GM21526 (cell line): Measurements from ENCODE around the gene ERICH3.

ENCODE experiments used
- ATAC-seq: cut with Tn5 transposase; IDR thresholded peaks from one replicate; pipeline ENCODE4 v1.9.1; 2021; ENCODE audit warnings: moderate library complexity; ENCODE audit not compliant: unreplicated experiment, low FRiP score

Gene ERICH3

GRCh38 chr1:74673351-74674111 lies at the start of gene ERICH3:
Gene ERICH3, minus strand, starts transcription at chr1:74673792. Its CDS starts 273 bp downstream, at chr1:74673519.
- no peak for ATAC-seq

- no peak for ATAC-seq
Measured at GRCh38 chr1:74717626-74718025, 44.0 kb upstream of the ERICH3 start.

DNA sequence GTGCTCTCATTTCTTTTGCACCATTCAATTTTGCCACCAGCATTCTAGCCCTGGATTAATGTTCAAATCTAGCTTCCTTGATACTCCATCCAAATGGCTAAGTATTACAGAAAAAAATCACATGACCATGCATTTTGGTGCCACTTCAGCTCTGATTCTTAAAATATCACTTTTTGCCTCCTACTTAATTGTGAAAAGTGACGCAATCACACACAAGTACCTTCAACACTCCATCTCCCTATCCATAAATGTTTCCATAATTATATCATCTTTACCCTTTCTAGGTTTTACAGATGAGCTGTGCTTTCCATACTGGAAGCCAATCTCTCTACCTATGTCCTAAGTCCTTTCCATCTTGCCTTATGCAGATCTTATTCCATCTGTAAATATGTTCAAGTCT lies 43.2 kb upstream of the ERICH3 start:
- ATAC-seq, result no peak

DNA sequence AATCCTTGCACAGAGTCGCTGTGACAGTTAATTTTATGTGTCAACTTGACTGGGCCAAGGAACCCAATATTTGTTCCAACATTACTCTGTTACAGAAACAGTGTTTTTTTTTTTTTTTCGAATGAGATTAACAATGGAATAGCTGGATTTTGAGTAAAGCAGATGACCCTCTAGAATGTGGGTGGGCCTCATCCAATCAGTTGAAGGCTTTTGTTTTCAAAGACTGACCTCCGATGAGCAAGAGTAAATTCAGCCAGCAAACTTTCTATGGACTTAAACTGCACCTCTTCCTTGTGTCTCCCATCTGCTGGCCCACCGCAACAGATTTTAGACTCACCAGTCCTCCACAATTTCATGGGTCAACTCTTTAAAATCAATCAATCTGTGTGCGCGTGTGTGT lies 42.2 kb upstream of the ERICH3 start:
- ATAC-seq, result no peak

GRCh38 chr1:74715236-74715502 lies 41.6 kb upstream of the ERICH3 start:
- no peak for ATAC-seq

DNA sequence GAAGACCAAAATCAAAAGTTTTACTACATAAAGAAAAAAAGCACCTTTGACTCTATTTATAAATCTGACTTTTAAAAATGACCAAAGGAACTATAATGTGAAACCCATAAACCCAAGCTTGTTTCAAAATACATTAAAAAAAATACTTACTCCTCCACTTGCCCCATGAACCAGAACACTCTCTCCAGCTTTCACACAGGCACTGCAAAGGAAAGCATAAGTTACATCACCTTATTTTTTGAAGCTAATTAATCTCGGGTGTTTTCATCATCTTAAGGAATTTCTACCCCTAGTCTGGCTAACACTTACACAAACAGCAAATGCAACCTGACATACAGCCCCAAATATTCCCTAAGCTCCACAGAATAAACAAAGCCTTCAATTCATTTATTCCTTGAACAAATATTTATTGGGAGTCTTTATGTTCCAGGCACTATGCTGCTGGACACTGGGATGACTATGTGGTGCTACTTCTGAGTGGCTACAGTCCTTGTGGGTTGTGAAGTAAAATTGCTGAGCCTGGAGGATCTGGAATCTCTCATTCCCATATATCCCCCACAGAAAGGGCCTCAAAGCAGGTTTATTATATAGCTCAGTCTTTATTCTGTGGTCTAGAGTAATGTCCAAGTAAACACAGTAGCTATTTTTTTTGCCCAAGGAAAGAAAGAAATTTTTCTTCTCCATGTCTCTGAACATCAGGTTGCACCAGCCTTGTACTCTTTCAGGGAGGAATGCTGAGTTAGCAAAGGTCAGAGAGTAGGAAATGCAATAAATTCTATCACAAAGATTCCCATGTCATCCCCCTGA lies 41.0 kb upstream of the ERICH3 start:
- peak; percentile 78 for ATAC-seq

- no peak for ATAC-seq
Measured at GRCh38 chr1:74713849-74714248, 40.3 kb upstream of the ERICH3 start.

GRCh38 chr1:74712881-74713280 lies 39.3 kb upstream of the ERICH3 start:
- no peak for ATAC-seq

DNA sequence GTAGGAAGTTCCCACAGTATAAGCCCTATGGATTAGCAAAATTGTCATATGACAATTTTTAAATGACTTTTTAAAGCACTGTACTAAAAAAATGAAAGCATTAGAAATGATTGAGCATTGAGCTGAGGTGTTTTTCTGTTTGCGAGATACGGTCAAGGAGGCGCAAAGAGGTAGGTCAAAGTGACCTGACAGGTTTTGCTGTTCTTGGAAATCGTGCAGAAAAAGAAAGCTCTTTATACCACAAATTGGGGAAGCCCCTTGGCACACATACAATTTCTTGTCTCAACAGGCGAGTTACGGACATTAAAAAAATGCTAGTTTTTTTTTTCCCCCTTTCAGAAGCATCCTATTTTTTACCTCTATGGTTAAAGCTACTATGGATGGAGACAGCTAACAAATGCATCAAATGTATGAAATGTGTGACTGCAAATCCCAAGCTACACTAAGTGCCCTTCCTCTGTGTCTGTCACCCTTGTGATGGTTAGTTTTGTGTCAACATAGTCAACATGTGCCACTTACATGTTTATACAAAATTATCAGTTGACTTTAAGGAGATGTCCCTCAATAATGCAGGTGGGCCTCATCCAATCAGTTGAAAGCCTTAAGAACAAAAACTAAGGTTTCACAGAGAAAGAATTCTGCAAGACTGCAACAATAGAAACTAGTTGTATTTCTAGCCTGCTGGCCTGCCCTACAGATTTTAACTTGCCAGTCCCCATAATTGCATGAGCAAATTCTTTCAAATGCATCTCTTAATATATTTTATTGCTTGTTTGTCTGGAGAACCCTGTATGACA lies 30.0 kb upstream of the ERICH3 start:
- no peak for ATAC-seq

GRCh38 chr1:74699331-74699730 lies 25.7 kb upstream of the ERICH3 start:
- ATAC-seq, result no peak

- no peak for ATAC-seq
Measured at GRCh38 chr1:74697832-74698231, 24.2 kb upstream of the ERICH3 start.

DNA sequence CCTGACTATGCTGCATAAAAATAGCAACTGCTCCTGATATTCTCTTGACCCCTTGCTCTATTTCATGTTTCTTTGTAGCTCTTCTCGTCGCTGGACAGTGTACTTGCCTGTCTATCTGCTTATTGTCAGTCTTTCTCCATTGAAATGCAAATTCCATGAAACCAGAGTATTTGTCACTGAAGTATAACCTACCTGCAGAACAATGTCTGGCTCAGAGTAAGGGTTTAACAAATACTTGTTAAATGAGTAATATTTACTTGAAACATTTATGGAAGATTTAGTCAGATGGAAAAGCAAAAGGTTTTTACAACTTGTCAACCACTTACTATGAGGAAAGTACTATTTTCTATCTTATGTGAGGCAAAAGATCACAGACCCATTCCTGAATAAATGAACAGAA lies 19.9 kb upstream of the ERICH3 start:
- ATAC-seq, result no peak

- ATAC-seq, result no peak
Measured at GRCh38 chr1:74690909-74691308, 17.3 kb upstream of the ERICH3 start.

DNA sequence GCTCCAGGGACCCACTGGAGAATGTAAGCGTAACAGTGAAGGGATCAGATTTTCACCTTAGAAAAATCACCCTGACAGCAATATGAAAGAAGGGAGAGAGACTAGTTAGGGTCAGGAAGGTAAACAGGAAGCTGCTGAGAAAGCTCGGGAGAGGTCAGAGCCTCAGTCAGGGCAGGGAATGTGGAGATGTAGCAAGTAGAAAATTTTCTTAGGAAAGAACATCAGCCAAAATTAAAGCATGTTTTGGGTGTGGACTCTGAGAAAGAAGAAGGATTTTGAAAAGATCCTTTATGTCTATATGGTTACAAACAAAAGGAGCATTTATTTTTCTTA lies 16.7 kb upstream of the ERICH3 start:
- peak; percentile 19 for ATAC-seq

DNA sequence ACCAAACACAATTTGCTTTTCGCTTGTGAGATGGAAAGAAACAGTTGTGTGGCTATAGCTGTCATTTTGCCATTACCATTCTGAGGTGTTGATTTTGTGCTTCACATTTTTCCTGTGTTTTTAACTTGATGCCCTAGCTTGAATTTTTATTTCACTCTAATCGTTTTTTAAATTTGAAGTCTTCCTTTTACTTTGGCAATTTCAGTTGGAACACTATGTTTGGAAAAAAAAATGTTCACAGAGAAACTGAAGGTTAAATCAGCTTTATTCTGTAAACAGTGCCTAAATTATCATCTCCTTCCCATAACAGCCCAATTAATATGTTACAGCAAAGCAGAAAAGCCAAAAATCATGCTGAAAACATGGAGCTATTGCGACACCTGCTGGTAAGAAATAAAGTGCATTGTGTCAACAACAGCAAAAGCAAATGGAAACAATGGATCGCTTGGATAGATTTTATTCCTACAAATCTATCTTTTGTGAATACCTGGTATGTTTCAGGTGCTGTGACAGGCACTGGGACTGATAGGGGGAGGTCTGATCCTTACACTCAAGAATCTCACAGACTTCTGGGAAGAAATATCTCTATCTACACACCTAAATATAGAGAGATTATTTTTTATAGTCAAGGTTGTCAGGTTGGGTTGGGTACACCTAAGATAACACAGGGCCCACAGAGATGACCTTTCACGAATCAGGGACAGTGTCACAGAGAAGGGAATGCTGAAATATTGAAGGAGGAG lies 16.2 kb upstream of the ERICH3 start:
- ATAC-seq, result peak; percentile 74

- ATAC-seq, result no peak
Measured at GRCh38 chr1:74686928-74687327, 13.3 kb upstream of the ERICH3 start.

DNA sequence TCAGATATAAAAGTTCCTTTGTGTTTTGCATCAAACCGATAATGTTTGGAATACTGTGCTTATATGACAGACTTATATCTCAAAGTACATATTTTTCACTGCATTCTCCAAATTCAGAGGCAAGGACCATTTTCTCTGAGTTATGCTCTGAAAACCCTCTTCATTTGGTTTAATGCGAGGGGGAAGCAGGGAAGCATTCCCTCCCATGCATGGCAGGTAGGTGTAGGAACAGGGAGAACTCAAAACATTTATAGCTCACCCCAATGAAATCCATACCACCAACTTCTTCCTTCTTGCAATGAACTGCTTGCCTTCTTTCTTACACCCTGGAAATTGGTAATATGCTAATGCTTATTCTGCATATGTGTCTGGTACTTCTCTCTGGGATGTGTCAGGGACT lies 10.7 kb upstream of the ERICH3 start:
- no peak for ATAC-seq

- ATAC-seq, result no peak
Measured at GRCh38 chr1:74683656-74684055, 10.1 kb upstream of the ERICH3 start.

- ATAC-seq, result no peak
Measured at GRCh38 chr1:74681851-74682250, 8.3 kb upstream of the ERICH3 start.

DNA sequence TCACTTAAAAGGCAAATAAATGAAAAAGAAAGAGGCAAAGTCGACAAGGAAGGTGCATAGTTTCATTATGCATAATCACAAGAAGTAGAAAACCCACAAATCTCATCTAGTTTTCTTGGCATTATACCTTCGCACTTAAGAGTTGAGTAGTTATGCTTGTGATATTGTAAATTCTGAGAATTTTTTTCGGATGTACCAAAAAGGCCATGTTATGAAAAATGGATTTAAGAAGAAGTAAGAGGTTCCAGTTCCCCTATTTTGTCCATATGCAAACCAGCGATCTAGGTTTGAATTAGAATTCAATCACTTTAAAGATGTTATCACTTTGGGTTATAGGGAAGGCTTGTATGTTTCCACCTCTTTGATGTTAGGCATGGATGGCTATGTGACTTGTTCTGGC lies 7.9 kb upstream of the ERICH3 start:
- peak; percentile 88 for ATAC-seq

- ATAC-seq, result peak; percentile 36
Measured at GRCh38 chr1:74681001-74681400, 7.4 kb upstream of the ERICH3 start.
